ENCODE data around the gene U2SURP. TPM values are rescaled to one million over a fixed set of nuclear protein-coding genes. Genes with fewer than 3 reads are reported as not detected.

Gene U2SURP
- total and polyA plus RNA-seq, 12 donors: 14.1 to 49.3 (median 40.2) TPM

DNA sequence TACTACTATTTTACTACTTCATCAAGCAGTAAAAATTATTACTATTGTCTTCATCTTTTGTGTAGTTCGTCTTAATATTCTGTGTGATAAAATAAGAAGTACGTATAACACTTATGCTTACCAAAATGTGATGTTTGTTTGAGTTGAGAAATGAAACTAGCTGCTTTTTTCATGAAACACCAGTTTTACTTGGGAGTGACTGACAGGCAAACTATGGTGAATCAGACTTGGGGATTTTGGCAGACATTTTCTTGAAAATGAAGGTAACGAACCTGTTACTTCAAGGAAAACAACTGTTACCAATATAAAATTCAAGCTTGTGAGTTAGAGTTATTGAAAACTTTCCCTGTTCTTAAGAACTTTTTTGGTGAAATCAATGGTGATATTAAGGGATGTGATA, 10.3 kb downstream of the U2SURP start:
- TF ChIP-seq, protein P1, sequence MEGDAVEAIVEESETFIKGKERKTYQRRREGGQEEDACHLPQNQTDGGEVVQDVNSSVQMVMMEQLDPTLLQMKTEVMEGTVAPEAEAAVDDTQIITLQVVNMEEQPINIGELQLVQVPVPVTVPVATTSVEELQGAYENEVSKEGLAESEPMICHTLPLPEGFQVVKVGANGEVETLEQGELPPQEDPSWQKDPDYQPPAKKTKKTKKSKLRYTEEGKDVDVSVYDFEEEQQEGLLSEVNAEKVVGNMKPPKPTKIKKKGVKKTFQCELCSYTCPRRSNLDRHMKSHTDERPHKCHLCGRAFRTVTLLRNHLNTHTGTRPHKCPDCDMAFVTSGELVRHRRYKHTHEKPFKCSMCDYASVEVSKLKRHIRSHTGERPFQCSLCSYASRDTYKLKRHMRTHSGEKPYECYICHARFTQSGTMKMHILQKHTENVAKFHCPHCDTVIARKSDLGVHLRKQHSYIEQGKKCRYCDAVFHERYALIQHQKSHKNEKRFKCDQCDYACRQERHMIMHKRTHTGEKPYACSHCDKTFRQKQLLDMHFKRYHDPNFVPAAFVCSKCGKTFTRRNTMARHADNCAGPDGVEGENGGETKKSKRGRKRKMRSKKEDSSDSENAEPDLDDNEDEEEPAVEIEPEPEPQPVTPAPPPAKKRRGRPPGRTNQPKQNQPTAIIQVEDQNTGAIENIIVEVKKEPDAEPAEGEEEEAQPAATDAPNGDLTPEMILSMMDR (IDR thresholded peaks at IDR 0.05): no peak
- H3K4me1 ChIP-seq: peaks cover 0 to 33% (median 14%) of the 10 kb centered on the region in 9 donors
- no peak overlapping the region for H3K4me3 ChIP-seq
- ATAC-seq (no peak), DNase-seq (no peak)
- H3K9me3 ChIP-seq: no peaks in the 10 kb centered on the region
- 84 to 86% methylated on average over 3 of the region's 3 CpGs for WGBS, 2 donors
- H3K27me3 ChIP-seq: no peaks in the 10 kb centered on the region
- intact Hi-C loops (cut with DNase I): no loop called here
- H3K27ac ChIP-seq: no peak overlapping the region
- peaks cover 0 to 58% (median under 1%) of the 10 kb centered on the region in 9 donors for H3K36me3 ChIP-seq

- ATAC-seq: no peak
- Histone ChIP-seq H3K27me3 (no peaks in the 10 kb centered on the region), H3K4me3 (no peak overlapping the region), H3K36me3 (peaks cover 0 to 90% (median 25%) of the 10 kb centered on the region in 9 donors), H3K9me3 (no peaks in the 10 kb centered on the region), H3K4me1 (peaks cover 0 to 17% (median 9%) of the 10 kb centered on the region in 9 donors), H3K27ac (no peak overlapping the region)
- no peak for DNase-seq
- TF ChIP-seq, protein P1 (IDR thresholded peaks at IDR 0.05): no peak
- intact Hi-C loops (cut with DNase I): loop anchor here in 1 of 10 donors (5.0 kb wide), 1 partner anchor 418 kb away; the partner anchor contains the start of gene PLS1
These were observed 13.6 kb downstream of the U2SURP start for GRCh38 chr3:143014921-143015320.

- no peak for ATAC-seq
- WGBS, 2 donors: 89 to 94% methylated on average over 3 of the region's 3 CpGs
- no peaks in the 10 kb centered on the region for H3K27me3 ChIP-seq
- intact Hi-C loops (cut with DNase I): loop anchor here in 1 of 10 donors (5.0 kb wide), 1 partner anchor 419 kb away; the partner anchor contains the start of gene PLS1
- peaks cover 0 to 100% (median 38%) of the 10 kb centered on the region in 9 donors for H3K36me3 ChIP-seq
- TF ChIP-seq, protein P1 (IDR thresholded peaks at IDR 0.05): peak; percentile 30 to 70 (median 63)
- DNase-seq: no peak
- no peaks in the 10 kb centered on the region for H3K9me3 ChIP-seq
- peaks cover 0 to 3% (median 0%) of the 10 kb centered on the region in 9 donors for H3K4me1 ChIP-seq
- no peak overlapping the region for H3K27ac ChIP-seq
- no peak overlapping the region for H3K4me3 ChIP-seq
These were observed 15.1 kb downstream of the U2SURP start for GRCh38 chr3:143016321-143016972.

- no peak for DNase-seq
- Histone ChIP-seq H3K36me3 (peaks cover 0 to 100% (median 65%) of the 10 kb centered on the region in 9 donors), H3K27ac (no peak overlapping the region), H3K4me3 (no peak overlapping the region), H3K4me1 (no peaks in the 10 kb centered on the region), H3K9me3 (no peaks in the 10 kb centered on the region), H3K27me3 (no peaks in the 10 kb centered on the region)
- 95 to 97% methylated on average over 4 of the region's 4 CpGs for WGBS, 2 donors
- intact Hi-C loops (cut with DNase I): no loop called here
- ATAC-seq: no peak
- TF ChIP-seq, protein P1 (IDR thresholded peaks at IDR 0.05): no peak
These were observed 23.1 kb downstream of the U2SURP start for GRCh38 chr3:143024351-143024960.
